Esophagus muscularis mucosa (tissue), 4 donors: ENCODE results near the gene CSMD2.

Source experiments
- CTCF ChIP-seq, 3 experiments: fragments of 200-600 bp in 2 of 3; fragments of 450-650 bp in 1 of 3; sonication (generic) in 2 of 3; IDR thresholded peaks; one replicate each; pipeline ENCODE4 v1.5.1; 2017 to 2019; ENCODE audit warnings: antibody characterized with exemption in 3 of 3, mild to moderate bottlenecking in 2 of 3, moderate library complexity in 1 of 3
- EP300 ChIP-seq: sonication (generic); formaldehyde crosslinking; IDR thresholded peaks from one replicate; pipeline ENCODE4 v1.6.1; 2017; ENCODE audit warnings: antibody characterized with exemption
- POLR2A ChIP-seq: fragments of 450-650 bp; IDR thresholded peaks from one replicate; pipeline ENCODE4 v1.6.1; 2017; ENCODE audit warnings: antibody characterized with exemption, moderate library complexity, mild to moderate bottlenecking, low read depth
- POLR2AphosphoS5 ChIP-seq, 2 donors: sonication (generic); formaldehyde crosslinking; IDR thresholded peaks; one replicate each; pipeline ENCODE4 v1.6.1; 2017; ENCODE audit warnings: antibody characterized with exemption in 2 of 2

GRCh38 chr1:33468011-33468410 lies 697.0 kb downstream of the CSMD2 start:
- TF ChIP-seq CTCF (IDR thresholded peaks at IDR 0.05) = no peak
- TF ChIP-seq EP300 = no peak
- no peak for TF ChIP-seq POLR2A
- no peak for TF ChIP-seq POLR2AphosphoS5 (IDR thresholded peaks at IDR 0.05)
